ENCODE results near the gene FUZ.

FUZ gene

DNA sequence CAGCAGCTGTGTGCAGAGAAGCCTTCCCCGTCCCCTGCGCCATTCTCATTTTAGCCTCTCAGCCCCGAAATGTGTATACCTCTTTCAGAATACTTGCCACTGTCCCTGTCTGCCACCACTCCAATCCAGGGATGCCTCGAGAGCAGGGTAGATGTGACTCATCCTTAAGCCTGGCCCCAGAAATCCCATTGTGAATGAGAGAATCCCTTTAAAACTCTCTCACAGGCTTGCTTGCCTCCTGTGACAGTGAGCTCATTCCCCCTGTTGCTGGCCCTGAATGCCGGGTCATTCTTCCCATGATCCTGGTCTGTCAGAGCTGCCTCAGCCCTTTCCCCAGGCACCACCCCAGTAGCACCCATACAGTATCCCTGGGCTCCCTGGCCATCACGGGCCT lies 36.7 kb downstream of the FUZ start:
- DNase-seq = no peak

DNA sequence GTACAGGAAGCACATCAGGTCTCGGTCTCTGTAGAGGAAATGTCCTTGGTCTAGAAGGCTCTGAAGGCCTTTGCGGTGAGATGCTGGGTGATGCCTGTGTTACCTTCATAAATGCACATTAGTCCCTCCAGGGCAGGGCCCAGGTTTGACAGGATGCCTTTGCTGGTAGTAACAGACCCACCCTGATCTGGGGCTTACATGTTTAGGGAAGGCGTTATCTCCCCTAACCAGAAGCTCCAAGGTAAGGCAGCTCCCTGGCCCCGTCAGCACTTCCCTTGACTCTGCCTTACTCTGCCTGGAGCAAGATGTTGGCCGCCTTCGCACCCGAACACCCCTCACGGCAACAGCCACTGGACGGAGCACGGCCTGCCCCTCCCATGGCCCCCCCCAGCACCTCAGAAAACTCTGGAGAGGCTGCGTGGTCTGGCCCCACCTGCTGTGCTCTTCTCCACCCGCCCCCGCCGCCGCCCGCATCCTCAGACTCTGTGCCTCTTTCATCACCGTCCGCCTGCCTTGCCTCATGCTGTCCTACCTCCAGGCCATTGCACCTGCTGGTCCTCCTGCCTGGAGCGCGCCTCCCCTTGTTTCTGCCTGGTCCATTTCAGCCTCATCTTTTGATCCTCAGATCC lies 37.2 kb downstream of the FUZ start:
- DNase-seq = no peak

GRCh38 chr19:49774969-49775368 lies 38.1 kb downstream of the FUZ start:
- no peak for DNase-seq

DNA sequence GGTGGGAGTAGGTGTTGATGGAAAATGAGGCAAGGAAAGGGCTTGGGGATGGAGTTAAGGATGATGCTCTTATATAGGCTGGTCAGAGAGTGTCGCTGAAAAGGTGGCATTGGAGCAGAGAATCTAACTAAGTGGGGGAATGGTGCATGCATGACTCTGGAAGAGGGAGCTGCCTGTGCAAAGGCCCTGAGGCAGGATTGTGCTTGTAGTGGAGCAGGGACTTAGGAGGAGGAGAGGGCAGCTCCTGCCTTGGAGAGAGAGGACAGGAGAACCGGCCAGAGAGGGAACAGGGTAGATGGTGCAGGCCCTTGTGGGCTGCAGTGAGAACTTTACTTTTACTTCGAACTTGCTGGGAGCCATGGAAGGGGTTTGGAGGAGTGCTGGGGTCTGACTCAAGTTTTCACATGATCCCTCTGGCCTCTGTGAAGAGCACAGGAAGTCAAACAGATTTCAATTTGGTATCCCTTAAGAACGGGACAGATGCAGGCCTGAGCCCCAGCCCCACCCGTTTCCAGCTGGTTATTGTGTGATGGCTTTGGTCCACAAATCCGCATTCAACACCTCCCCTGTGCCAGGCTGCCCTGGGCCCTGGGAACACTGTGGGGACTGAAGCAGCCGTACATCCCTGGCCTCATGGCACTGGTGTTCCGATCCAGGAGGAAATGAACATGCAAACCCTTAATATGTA lies 39.3 kb downstream of the FUZ start:
- no peak for DNase-seq

DNA sequence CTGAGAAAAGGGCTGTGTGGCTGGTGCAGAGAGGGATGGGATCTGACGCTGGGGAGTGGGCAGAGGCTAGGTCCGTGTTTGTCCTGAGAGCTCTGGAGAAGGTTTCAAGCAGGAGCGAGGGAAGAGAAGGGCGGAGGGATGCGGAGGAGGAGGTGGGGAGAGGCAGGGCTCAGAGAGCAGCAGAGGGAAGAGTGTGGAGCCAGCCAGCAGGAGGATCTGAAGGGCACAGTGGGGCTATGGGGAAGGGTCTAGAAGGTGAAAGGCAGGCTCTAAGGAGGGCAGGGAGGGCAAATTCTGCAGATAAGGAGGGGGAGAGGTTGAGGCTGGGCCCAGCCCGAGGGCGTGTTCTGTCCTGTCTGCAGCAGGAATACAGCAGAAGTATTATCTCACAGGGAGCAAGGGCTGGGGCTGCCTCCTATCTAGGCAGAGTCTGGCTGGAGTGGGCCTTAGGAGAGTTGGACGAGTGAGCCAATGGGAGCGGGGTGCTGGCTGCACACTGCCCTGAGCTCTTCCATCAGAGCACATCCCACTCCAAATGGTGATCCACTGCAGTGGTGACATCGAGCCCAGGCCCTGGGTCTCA lies 40.2 kb downstream of the FUZ start:
- no peak for DNase-seq

- DNase-seq = no peak
Observed at GRCh38 chr19:49771674-49772139, 41.4 kb downstream of the FUZ start.

DNA sequence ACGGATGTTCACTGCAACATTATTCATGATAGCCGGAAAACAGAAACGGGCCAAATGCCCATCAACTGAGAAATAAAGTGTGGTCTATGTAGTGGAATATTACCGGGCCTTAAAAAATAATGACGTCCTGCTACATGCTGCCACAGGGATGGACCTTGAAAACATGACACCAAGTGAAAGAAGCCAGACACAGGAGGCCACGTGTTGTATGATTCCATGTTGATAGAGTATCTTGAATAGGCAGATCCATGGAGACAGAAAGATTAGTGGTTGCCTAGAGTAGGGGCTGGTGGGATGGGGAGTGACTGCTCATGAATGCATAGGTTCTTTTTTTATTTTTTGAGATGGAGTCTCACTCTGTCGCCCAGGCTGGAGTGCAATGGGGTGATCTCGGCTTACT lies 42.6 kb downstream of the FUZ start:
- no peak for DNase-seq

- DNase-seq = no peak
Observed at GRCh38 chr19:49767967-49768581, 45.0 kb downstream of the FUZ start.

GRCh38 chr19:49767381-49767780 lies 45.7 kb downstream of the FUZ start:
- no peak for DNase-seq

- peak; percentile 31 for DNase-seq
Observed at GRCh38 chr19:49766930-49767299, 46.2 kb downstream of the FUZ start, which contains the start of gene AP2A1. AP2A1 (plus strand) TSS chr19:49767001; CDS start chr19:49767134, 133 bp downstream.

DNA sequence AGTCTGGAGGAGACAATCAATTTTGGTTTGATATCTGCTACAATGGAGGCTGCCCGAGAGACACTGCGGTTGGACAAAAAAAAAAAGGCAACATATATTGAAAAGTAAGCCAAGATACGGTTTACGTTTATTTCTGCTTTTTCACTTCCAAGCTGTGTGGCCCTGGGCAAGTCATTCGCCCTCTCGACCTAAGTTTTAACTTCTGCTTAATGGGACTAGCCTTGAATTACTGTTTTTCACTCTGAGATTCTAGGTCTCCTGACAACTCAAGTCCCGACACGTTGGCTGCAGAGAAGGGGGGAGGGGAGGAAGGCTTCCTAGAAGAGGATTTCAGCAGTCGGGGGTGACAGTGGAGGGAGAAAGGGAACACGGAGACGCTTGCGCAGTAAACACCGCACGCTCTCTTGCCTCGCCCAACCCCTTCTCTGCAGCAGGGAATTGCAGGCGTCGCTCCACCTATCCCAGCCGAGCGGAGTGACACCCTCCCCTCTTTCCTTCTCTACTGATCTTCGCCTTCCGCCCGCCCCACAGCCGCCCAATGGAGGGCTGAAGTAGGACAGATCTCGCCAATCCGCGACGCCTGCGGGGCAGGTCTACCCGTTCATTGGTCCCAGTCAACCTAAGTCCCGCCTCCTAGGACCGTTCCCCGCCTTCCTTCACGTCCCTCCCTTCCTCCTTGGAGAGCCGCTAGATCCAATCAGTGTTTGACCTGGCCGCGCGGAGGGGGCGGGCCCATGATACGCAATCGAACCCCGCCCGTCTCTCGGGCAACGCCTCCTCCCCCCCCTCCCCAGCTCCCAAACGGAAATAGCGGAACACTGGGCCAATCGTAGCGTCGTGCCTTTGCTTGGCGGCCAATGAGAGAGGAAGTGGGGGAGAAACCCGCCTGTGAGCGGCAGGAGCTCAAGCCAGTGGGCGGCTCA lies 46.8 kb downstream of the FUZ start:
- peak; percentile 99 for DNase-seq

GRCh38 chr19:49764341-49764740 lies 48.8 kb downstream of the FUZ start:
- no peak for DNase-seq

- DNase-seq = no peak
Observed at GRCh38 chr19:49763230-49763629, 49.9 kb downstream of the FUZ start, which contains the start of gene TSKS. TSKS (minus strand) TSS chr19:49763306; CDS start chr19:49763247, 59 bp downstream.

DNA sequence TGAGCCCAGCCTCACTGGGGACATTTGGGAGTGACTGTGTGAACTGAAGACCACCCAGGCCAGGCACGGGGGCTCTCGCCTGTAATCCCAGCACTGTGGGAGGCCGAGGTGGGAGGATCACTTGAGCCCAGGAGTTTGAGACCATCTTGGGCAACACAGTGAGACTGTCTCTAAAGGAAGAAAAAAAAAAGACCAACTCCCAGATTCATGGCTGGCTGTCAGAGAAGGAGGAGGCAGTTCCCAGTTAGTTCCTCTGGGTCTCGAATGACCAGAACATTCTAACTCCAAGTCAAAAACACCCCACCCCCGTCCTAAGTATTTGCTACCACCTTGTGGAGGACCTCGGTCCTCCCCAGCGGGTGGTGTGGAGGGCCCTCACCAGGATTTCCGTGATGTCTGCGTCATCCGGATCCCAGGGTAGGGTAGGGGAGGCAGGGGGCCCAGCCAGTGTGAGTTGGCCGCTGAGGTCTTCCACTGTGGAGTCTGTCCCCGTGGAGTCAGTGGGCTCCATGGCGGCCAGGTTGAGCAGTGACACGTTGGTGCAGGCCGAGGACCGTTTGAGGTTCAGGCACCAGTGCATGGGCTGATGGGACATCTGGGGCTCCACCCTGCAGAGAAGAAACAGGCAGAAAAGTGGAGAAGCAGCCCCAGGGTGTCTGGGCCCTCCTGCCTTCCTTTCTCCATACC lies 51.3 kb downstream of the FUZ start:
- no peak for DNase-seq

DNA sequence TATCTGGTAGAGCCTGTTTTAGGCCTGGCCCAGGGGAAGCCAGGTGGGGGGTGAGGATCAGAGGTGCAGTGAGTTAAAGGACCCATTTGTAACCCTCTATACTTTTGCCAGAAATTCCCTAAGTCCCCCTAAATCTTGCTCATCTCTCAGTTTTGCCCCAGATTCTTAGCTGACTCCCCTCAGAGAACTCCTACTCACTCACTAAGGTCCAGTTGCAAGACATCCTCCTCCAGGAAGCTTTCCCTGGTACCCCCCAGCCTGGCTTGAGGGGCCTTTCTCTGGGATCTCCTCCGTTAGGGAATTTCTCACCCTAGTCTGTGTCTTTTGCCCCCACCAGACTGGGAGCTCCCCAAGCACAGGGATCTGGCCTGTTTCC lies 51.9 kb downstream of the FUZ start:
- DNase-seq = no peak

DNA sequence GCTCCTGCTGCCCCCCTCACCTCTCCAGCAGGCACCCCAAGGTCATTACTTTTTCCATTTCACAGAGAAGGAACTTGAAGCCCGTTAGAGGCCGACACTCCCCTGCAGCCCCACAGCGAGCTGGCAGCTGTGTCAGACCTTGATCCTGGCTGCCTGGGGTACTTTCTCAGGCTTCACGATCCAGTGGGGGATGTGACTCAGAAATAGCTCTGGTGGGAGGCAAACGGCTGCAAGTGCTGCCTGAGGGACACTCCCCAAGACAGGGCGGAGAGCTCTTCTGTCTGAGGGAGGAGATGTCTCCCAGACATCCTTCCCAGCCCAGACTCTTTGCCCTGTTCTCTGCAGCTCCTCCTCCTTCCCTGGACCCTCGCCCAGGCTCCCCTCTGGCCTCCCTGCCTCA lies 54.8 kb downstream of the FUZ start:
- no peak for DNase-seq

Data from NCI-H345 (cell line).